HG02840 (cell line): Measurements from ENCODE around the gene MRPL23.

Experiments used
- ATAC-seq: cut with Tn5 transposase; IDR thresholded peaks from one replicate; pipeline ENCODE4 v1.9.1; 2021; ENCODE audit warnings: mild to moderate bottlenecking, moderate library complexity, moderate number of reproducible peaks; ENCODE audit not compliant: unreplicated experiment, low FRiP score

MRPL23 gene

DNA sequence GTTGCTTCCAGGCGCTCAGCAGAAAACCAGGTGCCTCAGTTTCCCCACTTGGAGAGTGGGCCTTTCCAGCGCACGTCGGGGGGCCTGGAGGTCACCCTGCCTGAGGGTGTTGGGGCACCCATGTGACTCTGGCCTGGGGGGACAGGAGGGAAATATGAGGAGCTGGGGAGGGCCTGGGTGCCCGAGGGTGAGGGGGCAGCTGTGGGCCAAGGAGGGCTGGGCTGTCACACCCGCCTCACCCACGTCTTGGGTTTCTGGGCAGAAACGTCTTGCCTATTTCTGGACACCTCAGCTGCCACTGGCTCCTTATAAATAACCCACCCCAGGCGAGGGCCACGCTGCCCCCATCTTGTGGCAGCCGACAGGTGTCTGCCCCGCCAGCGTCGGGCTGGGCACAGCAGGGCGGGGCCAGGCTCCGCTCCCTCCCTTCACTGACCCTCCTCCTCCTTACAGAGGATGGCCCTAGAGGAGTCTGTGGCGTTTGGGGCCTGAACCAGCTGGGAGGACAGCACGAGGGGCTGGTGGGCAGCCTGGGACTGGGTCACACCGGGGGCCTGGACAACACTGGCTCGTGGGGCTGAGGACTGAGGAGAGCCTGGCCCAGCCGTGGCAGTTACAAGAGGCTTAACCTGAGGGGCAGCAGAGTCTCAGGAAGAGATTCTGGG, 26.1 kb upstream of the MRPL23 start:
- no peak for ATAC-seq

DNA sequence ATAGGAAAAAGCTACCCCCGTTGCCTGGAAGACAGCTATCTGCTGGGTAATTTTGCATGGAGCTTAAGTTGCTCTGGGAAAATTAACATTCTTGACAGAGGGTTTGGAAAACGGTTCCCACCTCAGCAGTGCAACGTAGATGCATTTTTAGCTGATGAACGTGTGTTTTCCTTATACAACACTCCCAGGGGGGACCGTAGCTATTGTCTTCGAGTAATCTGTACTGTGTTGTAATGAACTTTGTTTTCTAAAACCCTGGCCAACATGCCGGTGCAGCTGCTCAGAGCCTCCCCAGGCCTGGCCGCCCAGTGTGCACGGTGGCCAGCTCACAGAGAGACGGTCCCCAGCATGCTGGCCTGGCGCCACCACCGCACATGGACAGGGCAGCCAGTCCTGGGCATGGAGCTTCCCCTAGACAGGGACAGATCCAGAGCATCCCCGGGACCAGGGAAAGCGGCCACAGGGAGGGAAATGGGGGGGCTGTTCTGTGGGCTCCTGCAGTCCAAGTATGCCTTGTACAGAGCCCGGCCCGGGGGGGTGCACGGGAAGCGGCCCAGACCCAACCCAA, 25.5 kb upstream of the MRPL23 start:
- ATAC-seq, result no peak

DNA sequence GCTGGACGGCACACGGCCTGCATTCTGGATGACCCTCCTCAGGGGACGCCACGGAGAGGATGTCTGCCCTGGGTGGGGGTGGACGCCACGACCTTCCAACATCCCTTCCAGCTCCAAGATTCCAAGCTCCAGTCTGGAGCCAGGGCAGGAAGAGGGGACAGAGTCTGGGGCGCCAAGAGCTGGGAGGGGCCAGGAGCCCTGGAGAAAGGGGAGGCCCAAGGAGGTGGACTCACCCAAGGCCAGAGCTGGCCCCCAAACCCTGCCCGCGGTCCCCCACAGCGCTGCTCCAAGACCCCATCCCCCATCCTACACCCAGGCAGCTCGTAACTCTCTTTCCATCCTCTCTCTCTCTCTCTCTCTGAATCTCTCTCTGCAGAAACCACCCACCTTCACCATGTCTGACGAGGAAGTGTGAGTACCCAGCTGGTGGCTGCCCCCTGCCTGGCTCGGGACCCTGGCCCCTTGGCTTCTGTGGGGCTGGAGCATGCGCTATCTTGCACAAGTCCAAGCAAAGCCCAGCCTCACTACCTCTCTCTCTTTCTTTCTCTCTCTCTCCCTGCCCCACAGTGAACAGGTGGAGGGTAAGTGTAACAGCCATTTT, 24.6 kb upstream of the MRPL23 start:
- no peak for ATAC-seq

DNA sequence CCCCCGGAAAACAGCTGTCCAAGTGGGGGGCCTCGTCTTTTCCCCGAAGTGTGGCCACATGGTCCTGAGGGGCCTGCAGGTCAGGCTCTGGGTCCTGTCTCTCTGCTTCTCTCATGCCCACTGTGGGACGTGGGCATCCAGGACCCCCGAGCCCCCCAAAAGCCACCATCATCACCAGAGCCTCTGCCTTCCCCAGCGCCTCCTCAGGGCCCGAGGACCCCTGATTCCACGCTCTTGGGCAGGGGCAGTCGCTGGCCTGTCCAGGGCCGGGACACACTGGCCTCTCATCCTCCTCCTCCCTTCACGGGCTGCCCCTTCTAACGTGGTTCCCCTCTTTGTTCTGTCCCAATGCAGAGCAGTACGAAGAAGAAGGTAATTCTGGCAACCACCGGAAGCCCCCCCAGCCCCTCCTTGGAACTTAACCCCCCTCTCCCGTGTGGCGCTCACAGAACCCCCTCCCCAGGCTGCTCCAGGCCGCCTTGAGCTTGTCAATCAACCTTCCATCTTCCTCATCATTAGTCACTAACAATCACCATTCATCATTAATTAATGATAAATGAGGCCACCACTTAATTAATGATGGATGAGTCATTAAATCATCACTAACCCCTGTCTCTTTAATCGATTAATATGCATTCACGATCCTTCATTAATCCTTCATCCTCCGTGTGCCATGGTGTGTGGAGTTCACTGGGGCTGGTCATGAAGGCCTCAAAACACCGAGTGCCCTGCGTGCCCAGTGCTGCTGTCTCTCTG, 23.8 kb upstream of the MRPL23 start:
- ATAC-seq, result no peak

DNA sequence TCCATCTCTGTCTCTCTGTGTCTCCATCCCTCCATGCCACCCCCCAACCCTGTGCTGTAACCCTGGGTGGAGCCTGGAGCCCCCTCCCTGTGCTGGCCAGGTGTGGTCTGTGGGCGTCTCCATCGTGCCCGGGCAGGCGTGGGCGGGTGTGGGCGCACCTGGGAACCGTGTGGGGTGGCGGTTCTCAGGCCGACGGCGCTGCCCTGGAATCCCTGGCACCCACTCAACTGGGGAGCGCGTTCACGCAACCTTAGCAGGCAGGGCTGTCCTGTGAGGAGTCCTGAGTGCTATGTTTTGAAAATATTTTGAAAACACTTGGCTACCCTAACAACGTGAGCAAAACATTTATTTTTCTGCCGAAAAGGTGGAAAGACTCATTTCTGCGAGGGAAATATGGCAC, 23.0 kb upstream of the MRPL23 start:
- ATAC-seq, result no peak

DNA sequence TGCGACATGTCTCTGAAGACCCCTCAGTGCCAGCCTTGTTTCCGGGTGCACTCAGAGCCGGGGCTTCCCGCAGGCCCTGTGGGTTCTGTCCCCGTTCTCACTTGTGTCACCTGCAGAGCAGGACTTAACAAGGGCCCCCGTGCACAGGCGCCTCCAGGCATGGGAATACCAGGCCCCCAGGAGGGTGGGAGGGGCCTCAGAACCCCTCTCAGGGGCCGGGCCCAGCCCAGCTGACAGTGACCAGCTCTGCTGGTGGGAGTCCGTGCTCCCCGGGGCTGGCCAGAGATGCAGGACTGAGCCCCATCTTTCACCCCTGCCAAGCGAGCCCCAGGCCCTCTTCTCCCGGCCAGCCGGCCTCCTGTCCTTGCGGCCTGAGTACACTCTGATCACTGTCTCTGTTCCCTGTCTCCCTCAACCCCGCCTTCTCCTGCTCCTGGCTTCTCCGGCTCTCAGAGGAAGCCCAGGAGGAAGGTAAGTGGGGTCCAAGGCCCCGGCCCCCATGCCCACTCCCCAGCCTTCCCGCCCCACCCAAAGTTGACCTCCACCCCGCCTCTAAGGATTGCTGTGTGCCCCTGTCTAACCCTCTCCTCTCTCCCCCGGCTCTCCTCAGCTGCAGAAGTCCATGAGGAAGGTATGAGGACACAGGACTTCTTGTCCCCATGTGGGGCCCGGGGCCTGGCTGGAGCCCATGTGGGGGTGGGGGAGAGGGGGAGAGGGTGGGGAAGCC, 22.3 kb upstream of the MRPL23 start:
- ATAC-seq, result no peak

DNA sequence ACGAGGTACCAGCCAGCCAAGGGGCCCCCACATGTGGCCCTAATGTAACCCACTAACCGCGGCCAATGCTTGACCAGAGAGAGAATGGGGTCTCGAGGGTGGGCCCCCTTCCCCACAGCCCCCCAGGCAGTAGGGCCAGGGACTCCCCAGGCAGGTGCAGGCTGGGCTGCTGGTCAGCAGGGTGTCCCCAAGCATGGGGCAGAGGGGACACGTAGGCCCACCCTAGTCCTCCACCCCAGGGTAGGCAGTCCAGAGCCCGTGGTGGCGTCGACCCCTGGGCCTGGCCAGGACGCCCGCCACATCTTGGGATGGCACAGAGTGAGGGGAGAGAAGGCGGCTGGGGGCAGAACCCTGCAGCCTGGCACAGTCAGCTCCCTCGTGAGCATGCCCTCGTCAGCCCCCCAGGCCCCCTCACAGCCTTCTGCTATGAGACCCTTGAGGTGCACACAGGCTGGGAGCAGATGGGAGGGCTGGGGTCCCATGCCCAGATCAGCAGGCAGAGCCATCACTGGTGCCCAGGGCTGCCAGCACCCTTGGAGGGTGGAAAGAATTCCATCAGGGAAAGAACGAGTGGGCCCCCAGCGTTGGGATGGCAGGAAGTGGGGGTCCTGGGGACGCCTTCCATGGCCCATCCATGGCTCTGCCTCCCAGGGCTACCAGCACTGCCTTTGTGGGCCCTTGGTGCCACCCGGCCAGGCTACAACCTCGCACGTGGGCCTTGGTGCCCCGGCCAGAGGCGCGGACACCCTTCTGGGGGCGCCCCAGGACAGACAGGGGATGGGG, 21.6 kb upstream of the MRPL23 start:
- ATAC-seq, result no peak

DNA sequence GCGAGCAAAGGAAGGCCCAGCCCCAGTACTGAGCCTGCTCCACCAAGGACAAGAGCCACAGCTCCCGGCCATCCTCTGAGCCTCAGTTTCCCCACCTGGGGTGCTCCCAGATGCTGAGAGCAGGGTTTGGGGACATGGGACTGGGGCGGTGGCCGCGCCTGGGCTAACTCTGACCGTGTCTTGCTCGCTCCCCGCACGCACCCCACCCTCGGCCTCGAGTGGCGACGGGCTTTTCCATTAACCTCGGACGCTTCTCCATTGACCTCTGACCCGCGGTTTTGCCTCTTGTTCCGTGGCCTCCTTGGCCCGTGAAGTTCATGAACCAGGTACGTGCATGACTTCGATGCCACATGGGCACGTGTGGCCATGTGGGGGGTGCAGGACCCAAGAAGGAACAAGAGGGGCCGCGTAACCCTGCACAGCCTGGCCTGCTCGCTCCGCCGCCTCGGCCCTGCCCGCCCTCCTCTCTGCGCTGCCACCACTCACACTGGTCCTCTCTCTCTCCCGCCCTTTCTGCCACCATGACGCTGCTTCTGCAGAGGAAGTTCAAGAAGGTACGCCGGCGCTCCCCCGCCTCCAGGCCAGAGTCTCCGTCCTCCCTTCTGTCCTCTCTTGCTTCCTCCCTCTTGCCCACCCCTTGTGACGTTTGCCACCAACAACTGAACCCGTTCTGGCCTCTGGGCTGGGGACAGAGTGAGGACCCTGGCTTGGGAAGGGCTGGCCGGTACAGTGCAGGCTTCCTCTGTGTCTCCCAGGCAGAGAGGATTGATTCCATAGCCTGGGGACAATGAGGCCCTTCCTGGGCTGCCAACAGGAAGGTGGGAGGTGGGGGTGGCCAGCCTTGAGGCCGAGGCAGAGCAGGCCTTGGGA, 20.7 kb upstream of the MRPL23 start:
- ATAC-seq, result no peak

DNA sequence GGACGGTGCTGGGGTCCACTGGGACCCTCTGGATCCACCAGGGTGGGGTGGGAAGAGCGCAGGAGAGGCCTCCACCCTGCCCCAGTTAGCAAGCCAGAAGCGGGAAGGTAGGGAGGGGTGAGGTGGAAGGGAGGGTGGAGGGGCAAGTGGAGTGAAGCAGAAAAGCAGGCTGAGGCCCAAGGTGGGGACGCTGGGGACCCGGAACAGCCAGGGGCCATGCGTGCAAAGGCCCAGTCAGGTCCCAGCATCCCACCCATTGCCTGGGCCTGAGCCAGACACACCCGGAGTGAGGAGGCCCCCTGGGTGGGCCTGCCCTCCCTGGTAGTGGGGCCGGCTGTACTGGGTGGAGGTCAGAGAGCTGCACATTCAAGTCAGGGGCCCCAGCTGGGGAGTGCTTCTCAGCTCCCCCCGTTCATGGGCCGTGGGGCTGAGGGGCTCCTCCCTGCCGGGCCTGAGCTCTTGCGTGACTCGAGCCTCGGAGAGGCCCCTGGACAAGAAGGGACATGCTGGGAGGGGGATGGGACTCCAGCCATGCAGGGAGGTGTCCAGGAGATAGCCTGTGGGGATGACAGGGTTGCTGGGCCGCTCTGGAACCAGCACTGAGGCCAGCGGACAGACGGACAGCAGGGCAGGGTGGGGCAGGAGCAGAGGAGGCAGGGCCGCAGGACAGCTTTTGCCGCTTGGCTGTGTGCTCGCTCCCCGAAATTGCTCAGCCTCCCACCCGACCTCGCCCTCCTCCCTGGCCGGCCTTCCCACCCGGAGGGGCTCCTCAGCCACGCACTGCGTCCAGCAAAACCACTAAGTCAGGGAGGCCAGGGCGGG, 19.9 kb upstream of the MRPL23 start:
- no peak for ATAC-seq

DNA sequence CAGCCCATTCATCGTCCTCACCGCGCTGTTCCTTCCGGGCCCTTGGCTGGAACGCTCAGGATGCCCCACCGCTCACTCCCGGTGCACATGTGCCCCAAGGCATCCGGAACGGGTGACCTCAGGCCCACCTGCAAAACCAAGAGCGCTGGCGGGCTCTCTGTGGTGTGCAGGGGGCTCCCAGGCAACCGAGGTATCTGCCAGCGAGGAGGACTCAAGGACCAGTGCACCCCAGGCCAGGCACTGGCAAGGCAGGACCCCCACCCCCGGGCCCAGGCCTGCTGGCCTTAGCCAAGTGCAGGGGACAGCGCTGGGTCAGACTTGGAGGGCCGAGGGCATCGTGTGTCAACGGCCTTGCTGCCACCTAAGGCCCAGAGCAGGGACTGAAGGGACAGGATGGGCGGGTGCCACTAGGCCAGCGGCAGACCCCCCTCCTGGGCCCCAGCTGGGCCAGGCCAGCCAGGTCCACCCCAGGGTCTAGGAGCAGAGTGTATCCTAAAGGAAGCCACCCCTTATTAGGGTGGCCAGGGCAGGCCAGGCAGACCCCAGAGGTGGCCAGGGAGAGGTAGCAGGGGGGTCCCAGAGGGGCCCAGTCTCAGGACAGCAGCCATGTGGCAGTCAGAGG, 19.2 kb upstream of the MRPL23 start:
- no peak for ATAC-seq

DNA sequence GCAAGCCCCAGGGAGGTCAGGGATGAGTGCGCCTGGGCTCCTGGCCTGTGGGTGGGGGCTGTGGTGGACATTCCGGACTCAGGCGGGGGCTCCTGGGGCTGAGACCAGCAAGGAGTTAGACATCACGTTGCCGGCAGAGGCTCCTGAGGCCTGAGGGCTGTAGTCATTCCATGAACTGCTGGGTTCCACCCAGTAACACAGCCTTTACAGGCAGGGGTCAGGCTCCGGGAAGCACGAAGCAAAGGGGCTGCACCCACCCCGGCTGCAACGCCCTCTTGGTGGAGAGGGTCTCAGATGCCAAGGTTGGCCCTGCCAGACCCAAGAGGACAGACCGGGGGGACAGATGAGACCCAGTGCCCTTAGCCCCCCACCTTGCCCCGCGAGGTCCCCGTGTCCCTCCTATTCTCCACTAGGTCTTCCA, 18.7 kb upstream of the MRPL23 start:
- no peak for ATAC-seq

DNA sequence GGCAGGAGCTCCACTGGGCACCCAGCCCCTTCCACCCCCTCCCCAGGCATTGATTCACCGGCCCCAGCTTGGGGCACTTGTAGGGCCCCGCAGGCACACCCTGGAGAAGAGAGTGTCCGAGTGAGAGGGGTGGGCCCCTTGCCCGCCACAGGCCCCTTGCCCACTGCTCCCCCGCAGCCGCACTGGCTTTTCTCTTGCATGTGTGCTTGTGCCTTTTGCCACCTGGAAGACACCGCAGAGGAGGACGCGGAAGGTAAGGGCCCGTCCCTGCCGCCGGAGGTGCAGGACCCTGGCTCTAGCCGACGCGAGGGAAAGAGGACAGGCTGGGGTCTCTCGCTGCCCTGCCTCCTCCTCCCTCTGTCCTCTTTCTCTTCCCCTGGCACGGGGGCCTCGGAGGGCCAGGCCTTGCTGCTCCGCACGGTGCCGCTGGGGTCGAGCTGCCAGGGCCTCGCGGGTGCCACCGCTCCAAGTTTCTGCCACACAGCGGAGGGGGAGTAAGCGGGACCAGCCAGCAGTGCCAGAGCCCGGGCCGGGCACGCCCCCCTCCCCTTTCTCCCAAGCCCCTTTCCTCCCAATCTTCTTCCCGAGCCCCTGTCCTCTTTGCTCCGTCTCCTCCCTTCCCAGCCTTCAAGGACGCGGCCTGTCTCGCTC, 18.1 kb upstream of the MRPL23 start:
- no peak for ATAC-seq

DNA sequence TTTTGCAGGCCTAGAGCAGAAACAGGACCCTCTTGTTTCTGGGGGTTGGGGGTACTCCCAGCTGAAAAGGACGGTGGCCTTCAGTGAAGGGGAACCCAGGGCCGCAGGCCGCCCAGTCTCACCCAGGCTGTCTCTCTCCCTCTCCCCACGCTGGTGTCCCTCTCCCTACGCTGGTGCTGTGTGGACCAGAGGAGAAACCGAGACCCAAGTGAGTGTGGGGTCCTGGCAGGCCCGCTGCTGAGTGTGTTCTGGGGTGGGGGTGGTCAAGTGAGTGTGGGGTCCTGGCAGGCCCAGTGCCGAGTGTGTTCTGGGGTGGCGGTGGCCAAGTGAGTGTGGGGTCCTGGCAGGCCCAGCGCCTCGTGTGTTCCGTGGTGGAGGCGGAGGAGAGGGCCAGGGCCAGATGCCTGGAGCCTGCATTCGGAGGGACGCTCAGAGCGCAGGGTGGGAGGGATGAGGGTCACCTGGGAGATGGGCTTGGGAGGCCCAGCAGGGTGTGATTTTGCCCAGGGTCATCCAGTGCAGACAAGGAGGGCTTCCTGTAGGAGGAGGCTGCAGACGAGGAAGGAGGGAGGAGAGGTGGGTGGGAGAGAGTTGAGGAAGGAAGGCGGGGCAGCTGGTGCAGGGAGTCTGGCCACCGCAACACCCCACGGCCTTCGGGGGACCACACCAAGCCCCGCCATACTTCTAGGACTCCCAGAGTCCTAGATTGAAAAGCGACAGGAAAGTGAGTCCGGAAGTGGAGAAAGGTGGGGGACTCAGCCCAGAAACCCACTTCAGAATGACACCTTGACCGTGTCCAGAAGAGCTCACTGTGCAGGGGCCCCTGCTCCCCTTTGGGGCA, 17.3 kb upstream of the MRPL23 start:
- ATAC-seq, result no peak

DNA sequence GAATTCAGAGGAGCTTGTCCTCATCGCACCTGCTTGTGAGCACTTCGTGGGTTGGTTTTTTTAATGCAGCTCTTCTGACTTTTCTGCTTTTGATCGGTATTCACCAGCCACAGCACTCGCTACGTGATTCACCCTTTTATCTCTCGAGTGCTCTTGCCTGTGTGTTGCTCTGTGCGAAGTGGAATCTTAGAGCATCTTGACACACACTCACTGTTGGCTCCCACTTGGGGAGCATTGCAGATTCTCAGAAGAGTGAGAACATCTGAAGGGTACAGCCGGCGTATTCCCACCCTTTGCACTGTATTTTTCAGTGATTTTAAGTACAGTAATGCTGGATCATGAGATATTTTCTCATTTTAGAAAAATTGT, 16.7 kb upstream of the MRPL23 start:
- ATAC-seq, result no peak

DNA sequence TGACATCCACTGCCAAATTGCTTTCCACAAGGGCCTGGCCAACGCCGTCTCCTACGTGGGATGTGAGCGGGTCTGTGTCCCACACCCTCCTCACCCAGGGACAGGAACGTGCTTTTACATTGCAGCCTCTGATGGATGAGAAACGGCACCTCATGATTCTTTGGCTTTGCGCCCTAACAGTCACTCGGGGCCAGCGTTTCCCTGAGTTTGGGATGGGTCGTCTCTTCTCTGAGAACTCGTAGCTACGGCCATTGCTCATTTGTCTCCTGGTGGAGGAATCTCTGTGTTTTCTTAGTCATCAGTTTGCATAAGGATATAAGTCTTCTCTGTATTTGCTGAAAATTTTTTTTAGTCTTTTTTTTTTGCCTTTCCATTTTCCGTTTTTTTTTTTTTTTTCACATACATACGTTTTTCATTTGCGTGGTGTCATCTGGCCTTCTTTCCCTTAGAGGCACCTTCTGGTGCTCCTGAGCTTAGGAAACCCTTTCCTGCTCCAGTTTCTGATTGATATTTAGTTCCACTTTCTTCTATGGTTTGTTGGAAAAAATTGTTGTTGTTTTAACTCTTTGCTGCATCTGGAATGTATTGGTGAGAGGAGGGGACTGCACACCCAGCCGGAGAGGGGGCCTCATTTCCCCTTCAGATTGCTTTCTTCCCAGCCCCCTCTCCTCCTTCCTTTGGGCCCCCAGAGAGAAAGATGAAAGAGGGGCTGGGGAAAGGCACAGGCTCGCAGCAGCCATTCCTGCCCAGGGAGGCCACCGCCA, 15.6 kb upstream of the MRPL23 start:
- no peak for ATAC-seq

DNA sequence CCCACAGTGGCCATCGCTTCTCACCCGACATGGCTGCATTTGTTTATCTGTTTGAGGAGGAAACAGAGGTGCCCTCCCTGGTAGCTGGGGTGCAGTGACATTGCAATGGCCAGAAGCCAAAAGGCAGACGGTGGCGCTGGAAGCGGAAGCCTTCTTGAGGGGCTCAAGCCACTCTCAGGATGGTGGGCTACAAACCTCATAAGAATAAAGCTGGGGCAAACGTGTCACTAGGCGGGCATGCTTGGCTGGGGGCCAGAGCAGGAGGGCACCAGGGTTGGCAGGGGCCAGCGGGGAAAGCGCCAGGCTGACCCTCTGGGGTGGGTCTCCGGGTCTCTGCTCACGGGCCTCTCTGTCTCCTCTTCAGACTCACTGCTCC, 15.0 kb upstream of the MRPL23 start:
- ATAC-seq, result no peak
